Spleen (tissue), 11 donors: ENCODE results near the gene BCAT1. TPM values are rescaled to one million over a fixed set of nuclear protein-coding genes. Genes with fewer than 3 reads are reported as not detected.

Source experiments
- DNase-seq: peaks from one replicate; pipeline ENCODE4 v3.0.0-alpha.2; 2020
- H3K27ac ChIP-seq, 8 donors: fragments of 200-600 bp; sonication (generic) in 7 of 8; 1 replicate in 4 of 8; 2 replicates in 4 of 8; pipeline versions ENCODE4 v1.5.0 to v1.8.0; 2016 to 2021; ENCODE audit warnings: inconsistent platforms in 4 of 8, mild to moderate bottlenecking in 4 of 8, moderate library complexity in 1 of 8
- H3K27me3 ChIP-seq, 7 donors: fragments of 200-600 bp; sonication (generic) in 6 of 7; replicated peaks in 1 of 7; 1 replicate in 4 of 7; 2 replicates in 3 of 7; pipeline versions ENCODE4 v1.5.0 to v1.8.0; 2016 to 2021; ENCODE audit warnings: inconsistent platforms in 3 of 7, mild to moderate bottlenecking in 1 of 7
- H3K36me3 ChIP-seq, 6 donors: fragments of 200-600 bp; sonication (generic) in 5 of 6; 1 replicate in 4 of 6; 2 replicates in 2 of 6; pipeline versions ENCODE4 v1.5.0 to v1.8.0; 2016 to 2021; ENCODE audit warnings: inconsistent platforms in 2 of 6
- H3K4me1 ChIP-seq, 6 donors: fragments of 200-600 bp; sonication (generic) in 5 of 6; 1 replicate in 3 of 6; 2 replicates in 3 of 6; pipeline versions ENCODE4 v1.5.0 to v1.8.0; 2016 to 2021; ENCODE audit warnings: inconsistent platforms in 3 of 6
- H3K4me3 ChIP-seq, 8 donors: fragments of 200-600 bp; sonication (generic) in 7 of 8; 1 replicate in 4 of 8; 2 replicates in 4 of 8; pipeline versions ENCODE4 v1.5.0 to v1.8.0; 2016 to 2021; ENCODE audit warnings: inconsistent platforms in 4 of 8, mild to moderate bottlenecking in 4 of 8, moderate library complexity in 2 of 8
- H3K9me3 ChIP-seq, 8 donors: fragments of 200-600 bp; sonication (generic) in 7 of 8; 1 replicate in 4 of 8; 2 replicates in 4 of 8; pipeline versions ENCODE4 v1.5.0 to v1.8.0; 2016 to 2021; ENCODE audit warnings: inconsistent platforms in 4 of 8
- CTCF ChIP-seq, 11 experiments: fragments of 200-600 bp in 7 of 11; fragments of 450-650 bp in 4 of 11; sonication (generic) in 4 of 11; IDR thresholded peaks in 8 of 11; conservative IDR thresholded peaks in 3 of 11; 1 replicate in 7 of 11; 2 replicates in 4 of 11; pipeline versions ENCODE4 v1.4.0 to v1.8.0; 2016 to 2021; ENCODE audit warnings: antibody characterized with exemption in 11 of 11, inconsistent platforms in 4 of 11, mild to moderate bottlenecking in 1 of 11
- POLR2A ChIP-seq, 3 donors: fragments of 450-650 bp; IDR thresholded peaks; one replicate each; pipeline ENCODE4 v1.5.1; 2017; ENCODE audit warnings: antibody characterized with exemption in 3 of 3, mild to moderate bottlenecking in 1 of 3
- POLR2AphosphoS5 ChIP-seq, 3 donors: sonication (generic); formaldehyde crosslinking; IDR thresholded peaks; one replicate each; pipeline ENCODE4 v1.5.1; 2017; ENCODE audit warnings: antibody characterized with exemption in 3 of 3
- WGBS, 5 donors: extraction: QIAGEN DNeasy Blood & Tissue Kit in 3 of 5; methylation state at CpG; one replicate each; pipeline versions ENCODE4 v1.1.5 to v1.1.7; 2013 to 2018; 5-methylcytosine and 5-hydroxymethylcytosine counted together
- intact Hi-C: fragments of 100-400 bp; cut with DNase I; formaldehyde crosslinking; loops from one replicate; pipeline ENCODE4 v1.15.0; 2023; ENCODE audit warnings: low total_unique reads
- polyA plus RNA-seq, 3 donors: library from polyadenylated mRNA; stranded (reverse); fragments of 200-250 nt; gene quantifications; one replicate each; pipeline ENCODE4 v1.2.1, GENCODE V29; 2013
- total RNA-seq, 7 donors: library from RNA; depleted of rRNA in 3 of 7; stranded (reverse); fragments of >200 nt in 3 of 7; fragmentation: NEBNext Ultra II Directional in 4 of 7; extraction: Animal tissue kit (Norgen Biotek cat#: 25700) in 4 of 7; gene quantifications; one replicate each; pipeline versions ENCODE4 v1.1.0 to v1.2.1, GENCODE V29; 2016 to 2021
- donor health status: healthy with polysubstance abuse.
- donor health status: DM: no; HTN: no; CAD: no; lungs with moderate emphysema.
- donor health status: DM: no; HTN: no; CAD: no.
- donor health status: Bipolar disorder and iron deficiency.
- donor health status: healthy.
- donor health status: DM: no; HTN: no; CAD: no.
- donor health status: DM: yes; HTN: yes; CAD: no.

BCAT1 gene
- total and polyA plus RNA-seq, 10 donors = 0.54 to 18.4 (median 8.7) TPM

DNA sequence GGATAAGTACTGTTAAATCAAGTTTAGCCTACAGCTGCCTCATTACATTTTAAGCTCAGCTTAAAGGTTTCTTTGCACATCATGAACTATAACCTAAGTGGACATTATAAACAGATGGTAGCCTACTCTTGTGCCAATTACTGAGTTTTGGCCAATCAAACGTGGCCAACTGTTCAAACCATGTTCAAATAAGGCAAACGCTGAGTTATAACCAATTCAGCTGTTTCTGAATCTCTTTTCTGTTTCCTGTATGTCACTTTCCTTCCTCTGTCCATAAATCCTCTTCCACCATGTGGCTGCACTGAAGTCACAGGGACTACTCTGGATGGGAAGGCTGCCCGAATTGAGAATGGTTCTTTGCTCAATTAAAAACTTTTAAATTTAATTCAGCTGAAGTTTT is 98.4 kb downstream of the BCAT1 start:
- Histone ChIP-seq H3K9me3 (no peaks in the 10 kb centered on the region), H3K36me3 (no peaks in the 10 kb centered on the region), H3K27me3 (peaks cover 0 to 4% (median 0%) of the 10 kb centered on the region in 7 donors), H3K4me3 (no peak overlapping the region), H3K4me1 (no peaks in the 10 kb centered on the region), H3K27ac (no peak overlapping the region)
- TF ChIP-seq POLR2A (IDR thresholded peaks at IDR 0.05) = no peak
- no peak for TF ChIP-seq CTCF (IDR thresholded peaks at IDR 0.05 in 8 of 11, conservative IDR thresholded peaks at IDR 0.05 in 3 of 11)
- no peak for TF ChIP-seq POLR2AphosphoS5 (IDR thresholded peaks at IDR 0.05)
- intact Hi-C loops = no loop called here
- DNase-seq = no peak
- WGBS, 5 donors = 34 to 43% (median 36%) methylated on average over 3 of the region's 3 CpGs

DNA sequence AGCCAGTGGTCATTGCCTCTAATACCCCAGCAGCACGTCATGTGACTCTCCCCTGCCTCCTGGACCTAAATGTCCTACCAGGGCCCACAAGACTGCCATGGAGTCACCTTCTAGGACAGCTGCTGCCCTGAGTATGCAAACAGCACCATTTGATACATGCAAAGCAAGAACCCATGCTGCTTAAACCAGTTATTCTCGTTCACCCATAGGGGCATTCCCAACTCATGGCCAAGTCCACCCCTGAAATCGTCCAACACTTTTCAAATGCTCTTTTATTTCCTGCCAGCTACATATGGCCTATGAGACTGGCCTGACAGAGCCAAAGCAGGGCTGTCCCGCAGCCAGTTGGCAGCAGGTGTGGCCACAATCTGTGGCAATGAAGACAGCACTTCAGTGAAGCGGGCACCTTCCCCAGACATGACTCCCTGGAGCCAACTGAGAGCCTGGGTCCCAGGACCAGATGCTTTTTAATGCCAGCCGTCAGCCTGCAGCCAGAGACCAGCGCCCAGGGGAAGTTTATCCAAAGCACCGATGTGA is 99.9 kb downstream of the BCAT1 start:
- peaks cover 0 to 4% (median 0%) of the 10 kb centered on the region in 7 donors for H3K27me3 ChIP-seq
- intact Hi-C loops = no loop called here
- no peaks in the 10 kb centered on the region for H3K4me1 ChIP-seq
- H3K36me3 ChIP-seq = no peaks in the 10 kb centered on the region
- 88 to 93% (median 92%) methylated on average over 8 of the region's 8 CpGs for WGBS, 5 donors
- no peaks in the 10 kb centered on the region for H3K9me3 ChIP-seq
- H3K4me3 ChIP-seq = no peak overlapping the region
- no peak for DNase-seq
- TF ChIP-seq CTCF (IDR thresholded peaks at IDR 0.05 in 8 of 11, conservative IDR thresholded peaks at IDR 0.05 in 3 of 11) (no peak), POLR2AphosphoS5 (IDR thresholded peaks at IDR 0.05) (no peak), POLR2A (IDR thresholded peaks at IDR 0.05) (no peak)
- H3K27ac ChIP-seq = no peak overlapping the region

DNA sequence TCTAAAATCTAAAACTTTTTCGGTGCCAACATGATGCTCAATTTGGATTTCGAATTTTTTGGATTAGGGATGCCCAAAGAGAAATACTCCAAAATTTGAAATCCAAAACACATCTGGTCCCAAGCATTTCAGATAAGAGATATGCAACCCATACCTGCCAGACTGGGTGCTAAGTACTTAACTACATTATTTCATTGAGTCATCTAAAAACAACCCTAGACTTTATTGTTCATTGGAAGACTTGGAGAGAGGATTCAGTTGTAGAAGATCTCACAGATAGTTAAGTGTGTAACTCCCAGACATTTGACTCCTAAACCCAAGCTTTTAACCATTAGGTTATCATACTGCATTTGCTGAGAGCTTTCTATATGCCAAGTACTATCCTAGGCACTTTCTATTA is 102.2 kb downstream of the BCAT1 start:
- intact Hi-C loops = no loop called here
- 82 to 96% (median 92%) methylated on average over 2 of the region's 2 CpGs for WGBS, 5 donors
- TF ChIP-seq POLR2AphosphoS5 (IDR thresholded peaks at IDR 0.05) (no peak), CTCF (IDR thresholded peaks at IDR 0.05 in 8 of 11, conservative IDR thresholded peaks at IDR 0.05 in 3 of 11) (no peak), POLR2A (IDR thresholded peaks at IDR 0.05) (no peak)
- Histone ChIP-seq H3K27ac (no peak overlapping the region), H3K36me3 (no peaks in the 10 kb centered on the region), H3K4me1 (no peaks in the 10 kb centered on the region), H3K4me3 (no peak overlapping the region), H3K27me3 (peaks cover 0 to 4% (median 0%) of the 10 kb centered on the region in 7 donors), H3K9me3 (no peaks in the 10 kb centered on the region)
- no peak for DNase-seq

GRCh38 chr12:24845615-24846014 is 103.3 kb downstream of the BCAT1 start:
- no peak for TF ChIP-seq POLR2A (IDR thresholded peaks at IDR 0.05)
- no peak for TF ChIP-seq CTCF (IDR thresholded peaks at IDR 0.05 in 8 of 11, conservative IDR thresholded peaks at IDR 0.05 in 3 of 11)
- TF ChIP-seq POLR2AphosphoS5 (IDR thresholded peaks at IDR 0.05) = no peak
- intact Hi-C loops = no loop called here
- whole genome bisulfite sequencing, 5 donors = 90 to 98% (median 95%) methylated on average over 3 of the region's 3 CpGs
- Histone ChIP-seq H3K4me3 (no peak overlapping the region), H3K27me3 (peaks cover 0 to 4% (median 0%) of the 10 kb centered on the region in 7 donors), H3K36me3 (no peaks in the 10 kb centered on the region), H3K27ac (no peak overlapping the region), H3K4me1 (no peaks in the 10 kb centered on the region), H3K9me3 (no peaks in the 10 kb centered on the region)
- DNase-seq = no peak
